Thyroid gland (tissue), 4 donors: Measurements from ENCODE around the gene DFFA. TPM values are rescaled to one million over a fixed set of nuclear protein-coding genes. Genes with fewer than 3 reads are reported as not detected.

Experiments used
- DNase-seq, 2 donors: peaks; one replicate each; pipeline ENCODE4 v3.0.0-alpha.2; 2019
- H3K27ac ChIP-seq, 3 donors: fragments of 200-600 bp; sonication (generic); 1 replicate in 2 of 3; 2 replicates in 1 of 3; pipeline ENCODE4 v1.5.1; 2016 to 2019; ENCODE audit warnings: mild to moderate bottlenecking in 1 of 3, moderate library complexity in 1 of 3
- H3K27me3 ChIP-seq: fragments of 200-600 bp; sonication (generic); one replicate; pipeline ENCODE4 v1.5.1; 2019
- H3K36me3 ChIP-seq, 2 donors: fragments of 200-600 bp; sonication (generic); one replicate each; pipeline ENCODE4 v1.5.1; 2016 to 2019
- H3K4me1 ChIP-seq, 2 donors: fragments of 200-600 bp; sonication (generic); one replicate each; pipeline ENCODE4 v1.5.1; 2017 to 2019
- H3K4me3 ChIP-seq, 3 donors: fragments of 200-600 bp; sonication (generic); replicated peaks in 1 of 3; 1 replicate in 2 of 3; 2 replicates in 1 of 3; pipeline ENCODE4 v1.5.1; 2016; ENCODE audit warnings: mild to moderate bottlenecking in 1 of 3
- H3K9me3 ChIP-seq: fragments of 200-600 bp; sonication (generic); one replicate; pipeline ENCODE4 v1.5.1; 2017
- POLR2A ChIP-seq, 2 donors: fragments of 450-650 bp; IDR thresholded peaks; one replicate each; pipeline ENCODE4 v1.6.1; 2017; ENCODE audit warnings: antibody characterized with exemption in 2 of 2, mild to moderate bottlenecking in 2 of 2, moderate library complexity in 1 of 2
- WGBS, 2 donors: methylation state at CpG; one replicate each; pipeline ENCODE4 v1.1.5; 2017; 5-methylcytosine and 5-hydroxymethylcytosine counted together
- intact Hi-C: fragments of 100-400 bp; cut with DNase I; formaldehyde crosslinking; loops from one replicate; pipeline ENCODE4 v1.15.1; 2023
- total RNA-seq, 4 donors: library from RNA; depleted of rRNA; stranded (reverse); fragments of >200 nt; gene quantifications; one replicate each; pipeline ENCODE4 v1.2.3, GENCODE V29; 2016
- TF ChIP-seq, protein P1 (sequence below), 6 experiments: fragments of 200-600 bp in 3 of 6; fragments of 450-650 bp in 3 of 6; sonication (generic) in 3 of 6; IDR thresholded peaks; one replicate each; pipeline ENCODE4 v1.5.1; 2016 to 2019; ENCODE audit warnings: antibody characterized with exemption in 6 of 6, mild to moderate bottlenecking in 2 of 6, inconsistent platforms in 1 of 6, moderate library complexity in 1 of 6

The DFFA gene
- total RNA-seq, 4 donors from 2014 or later = 24.2 to 30.3 (median 27.5) TPM

DNA sequence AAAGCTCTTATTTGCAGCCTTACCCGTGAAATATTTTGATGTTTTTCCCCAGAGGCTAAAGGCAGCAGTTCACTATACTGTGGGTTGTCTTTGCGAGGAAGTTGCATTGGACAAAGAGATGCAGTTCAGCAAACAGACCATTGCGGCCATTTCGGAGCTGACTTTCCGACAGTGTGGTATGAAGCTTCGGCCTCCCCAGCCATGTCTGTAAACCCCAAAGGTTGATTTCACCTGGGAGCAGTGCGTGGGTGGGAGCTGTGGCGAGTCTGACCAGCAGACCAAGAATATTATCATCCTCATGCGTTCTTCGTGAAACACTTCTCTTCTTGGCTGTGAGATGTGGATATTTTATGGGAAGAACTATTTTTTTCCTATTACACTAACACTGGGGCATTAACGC lies 38.5 kb downstream of the DFFA start:
- Histone ChIP-seq H3K27me3 (no peaks in the 10 kb centered on the region), H3K9me3 (no peaks in the 10 kb centered on the region), H3K36me3 (no peaks in the 10 kb centered on the region), H3K4me3 (no peak overlapping the region), H3K27ac (no peak overlapping the region), H3K4me1 (peaks cover 8% of the 10 kb centered on the region in 2 donors)
- 85 to 86% methylated on average over 11 of the region's 11 CpGs for WGBS, 2 donors
- DNase-seq = no peak
- intact Hi-C loops = loop anchor here (5.0 kb wide), 1 partner anchor 59 kb away; no protein-coding TSS in a partner anchor
- TF ChIP-seq, protein P1, sequence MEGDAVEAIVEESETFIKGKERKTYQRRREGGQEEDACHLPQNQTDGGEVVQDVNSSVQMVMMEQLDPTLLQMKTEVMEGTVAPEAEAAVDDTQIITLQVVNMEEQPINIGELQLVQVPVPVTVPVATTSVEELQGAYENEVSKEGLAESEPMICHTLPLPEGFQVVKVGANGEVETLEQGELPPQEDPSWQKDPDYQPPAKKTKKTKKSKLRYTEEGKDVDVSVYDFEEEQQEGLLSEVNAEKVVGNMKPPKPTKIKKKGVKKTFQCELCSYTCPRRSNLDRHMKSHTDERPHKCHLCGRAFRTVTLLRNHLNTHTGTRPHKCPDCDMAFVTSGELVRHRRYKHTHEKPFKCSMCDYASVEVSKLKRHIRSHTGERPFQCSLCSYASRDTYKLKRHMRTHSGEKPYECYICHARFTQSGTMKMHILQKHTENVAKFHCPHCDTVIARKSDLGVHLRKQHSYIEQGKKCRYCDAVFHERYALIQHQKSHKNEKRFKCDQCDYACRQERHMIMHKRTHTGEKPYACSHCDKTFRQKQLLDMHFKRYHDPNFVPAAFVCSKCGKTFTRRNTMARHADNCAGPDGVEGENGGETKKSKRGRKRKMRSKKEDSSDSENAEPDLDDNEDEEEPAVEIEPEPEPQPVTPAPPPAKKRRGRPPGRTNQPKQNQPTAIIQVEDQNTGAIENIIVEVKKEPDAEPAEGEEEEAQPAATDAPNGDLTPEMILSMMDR (IDR thresholded peaks at IDR 0.05) = no peak
- no peak for TF ChIP-seq POLR2A (IDR thresholded peaks at IDR 0.05)

DNA sequence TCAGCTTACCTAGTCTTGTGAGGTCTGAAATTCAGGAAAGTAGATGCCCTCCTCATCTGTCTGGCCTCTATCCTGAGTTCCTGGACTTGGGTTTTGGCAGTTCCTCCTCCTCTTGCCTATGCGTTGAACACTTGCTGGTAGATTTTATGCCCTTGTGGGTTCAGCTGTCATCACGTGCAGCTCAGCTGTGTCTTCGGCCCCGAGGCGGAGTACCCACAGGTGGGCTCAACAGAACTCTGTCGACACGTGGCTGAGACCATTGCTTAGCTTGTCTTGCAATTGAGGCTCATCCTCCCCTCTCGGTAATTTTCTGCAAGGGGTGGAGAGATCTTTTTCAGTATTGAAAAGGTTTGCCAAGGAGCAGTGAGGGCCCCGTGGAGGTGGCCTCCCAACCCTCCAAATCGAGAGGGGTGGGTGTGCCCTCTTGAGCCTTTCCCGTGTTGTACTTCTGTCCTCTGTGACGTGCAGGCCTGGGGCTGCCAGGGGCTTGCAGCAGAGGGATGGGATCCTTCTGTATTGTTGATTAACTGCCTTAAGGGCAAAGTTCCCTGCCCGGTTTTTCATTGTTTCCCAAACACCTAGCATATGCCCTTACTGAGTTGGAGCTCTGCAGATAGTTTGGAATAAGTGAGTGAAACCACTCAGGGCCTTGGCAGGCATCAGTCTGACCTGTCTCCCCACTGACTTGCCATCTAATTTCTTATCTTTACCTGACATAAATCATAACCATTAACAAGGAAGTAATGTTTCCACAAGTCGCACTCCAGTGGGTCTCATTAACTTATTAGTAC lies 39.2 kb downstream of the DFFA start:
- no peaks in the 10 kb centered on the region for H3K9me3 ChIP-seq
- DNase-seq = no peak
- peaks cover 8% of the 10 kb centered on the region in 2 donors for H3K4me1 ChIP-seq
- intact Hi-C loops = loop anchor here (5.0 kb wide), 1 partner anchor 59 kb away; no protein-coding TSS in a partner anchor
- H3K27me3 ChIP-seq = no peaks in the 10 kb centered on the region
- TF ChIP-seq, protein P1 (IDR thresholded peaks at IDR 0.05) = no peak
- no peak for TF ChIP-seq POLR2A (IDR thresholded peaks at IDR 0.05)
- WGBS, 2 donors = 67 to 76% methylated on average over 12 to 14 of the region's 14 CpGs
- no peaks in the 10 kb centered on the region for H3K36me3 ChIP-seq
- no peak overlapping the region for H3K4me3 ChIP-seq
- H3K27ac ChIP-seq = no peak overlapping the region

DNA sequence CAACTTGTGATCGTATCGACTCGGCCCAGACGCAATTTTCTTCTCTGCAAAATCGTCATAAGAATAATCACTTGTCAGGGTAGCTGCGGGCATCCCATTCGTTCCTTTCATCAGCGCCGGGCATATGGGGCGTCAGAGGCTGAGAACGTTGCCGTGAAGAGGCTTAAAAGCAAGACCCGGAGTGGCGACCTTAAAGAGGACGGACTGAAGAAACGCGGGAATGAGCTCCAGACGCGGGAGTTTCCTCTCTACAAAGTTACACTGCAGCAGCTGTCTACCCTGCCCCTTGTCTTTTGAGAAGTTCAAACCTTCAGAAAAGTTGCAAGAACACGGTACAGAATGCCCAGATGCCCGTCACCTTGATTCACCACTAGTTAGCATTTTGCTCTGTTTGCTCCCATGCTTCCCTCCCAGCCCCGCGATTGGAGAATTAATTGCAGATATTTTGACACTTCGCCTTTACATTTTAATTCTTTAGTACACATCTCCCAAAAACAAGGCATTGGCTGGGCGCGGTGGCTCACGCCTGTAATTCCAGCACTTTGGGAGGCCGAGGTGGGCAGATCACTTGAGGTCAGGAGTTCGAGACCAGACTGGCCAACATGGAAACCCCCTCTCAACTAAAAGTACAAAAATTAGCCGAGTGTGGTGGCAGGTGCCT lies 41.1 kb downstream of the DFFA start:
- DNase-seq = peak in 1 of 2 donors; percentile 8

GRCh38 chr1:10430216-10431069 lies 41.9 kb downstream of the DFFA start, which contains the start of gene CENPS:
TSS of gene CENPS (plus strand) at chr1:10430433. CDS start at chr1:10430518, 85 bp downstream.
- peak within 1 kb of the TSS in 1 of 3 donors; percentile 25 for H3K27ac ChIP-seq
- H3K4me3 ChIP-seq = peak within 1 kb of the TSS; percentile 28 to 45 (median 35)
- H3K9me3 ChIP-seq = no peaks in the 10 kb centered on the region
- H3K36me3 ChIP-seq = no peaks in the 10 kb centered on the region
- peak; percentile 89 to 90 for DNase-seq
- WGBS, 2 donors = 0% methylated on average over 4 to 43 of the region's 95 CpGs
- intact Hi-C loops = loop anchor here (5.0 kb wide), 1 partner anchor 62 kb away; no protein-coding TSS in a partner anchor
- H3K4me1 ChIP-seq = peaks cover 8% of the 10 kb centered on the region in 2 donors
- TF ChIP-seq POLR2A (IDR thresholded peaks at IDR 0.05) = peak in 1 of 2 donors; percentile 63
- TF ChIP-seq, protein P1 (IDR thresholded peaks at IDR 0.05) = peak; percentile 73 to 99 (median 95)
- no peaks in the 10 kb centered on the region for H3K27me3 ChIP-seq

More for the DNA sequence above, 41.1 kb downstream of the DFFA start:
- Histone ChIP-seq H3K9me3 (no peaks in the 10 kb centered on the region), H3K4me1 (peaks cover 8% of the 10 kb centered on the region in 2 donors), H3K4me3 (peak overlapping the region; percentile 28 to 45 (median 35)), H3K27ac (peak overlapping the region in 1 of 3 donors; percentile 25), H3K36me3 (no peaks in the 10 kb centered on the region), H3K27me3 (no peaks in the 10 kb centered on the region)
- intact Hi-C loops = loop anchor here (5.0 kb wide), 1 partner anchor 61 kb away; no protein-coding TSS in a partner anchor
- TF ChIP-seq, protein P1 (IDR thresholded peaks at IDR 0.05) = no peak
- no peak for TF ChIP-seq POLR2A (IDR thresholded peaks at IDR 0.05)
- 27 to 33% methylated on average over 23 to 30 of the region's 30 CpGs for WGBS, 2 donors
